GM19467 (cell line): ENCODE results near the gene SLFN14.
"Not testable (repeated sequence)": the region's sequence is repeated elsewhere in the genome, so short reads cannot be mapped to it uniquely, and the experiment has no call there.

Experiments
- ATAC-seq: cut with Tn5 transposase; IDR thresholded peaks from one replicate; pipeline ENCODE4 v1.9.1; 2021; ENCODE audit warnings: mild to moderate bottlenecking, moderate library complexity; ENCODE audit not compliant: unreplicated experiment

Gene SLFN14

GRCh38 chr17:35523296-35523695 is 37.3 kb downstream of the SLFN14 start:
- no peak for ATAC-seq

GRCh38 chr17:35521654-35522256 is 38.9 kb downstream of the SLFN14 start:
- not testable (repeated sequence) for ATAC-seq

GRCh38 chr17:35521150-35521549 is 39.5 kb downstream of the SLFN14 start:
- no peak for ATAC-seq

GRCh38 chr17:35519906-35520442 is 40.6 kb downstream of the SLFN14 start:
- ATAC-seq = no peak

- ATAC-seq = no peak
These were observed 41.2 kb downstream of the SLFN14 start for GRCh38 chr17:35519439-35519838.

- not testable (repeated sequence) for ATAC-seq
These were observed 42.2 kb downstream of the SLFN14 start for GRCh38 chr17:35518431-35518830.

- ATAC-seq = no peak
These were observed 45.6 kb downstream of the SLFN14 start for GRCh38 chr17:35515027-35515426.

- no peak for ATAC-seq
These were observed 46.1 kb downstream of the SLFN14 start for GRCh38 chr17:35514564-35514963.
